Subcutaneous abdominal adipose tissue (tissue), 5 donors: ENCODE data around the gene FABP2.

ENCODE experiments used
- H3K27ac ChIP-seq: one replicate; pipeline ENCODE4 v1.7.0; 2013; ENCODE audit warnings: low read depth, mild to moderate bottlenecking, inconsistent platforms, low read length, moderate library complexity
- H3K27me3 ChIP-seq, 5 donors: one replicate each; pipeline ENCODE4 v1.7.0; 2013; ENCODE audit warnings: low read length in 5 of 5, inconsistent platforms in 1 of 5; ENCODE audit not compliant: control insufficient read depth in 5 of 5, insufficient read depth in 4 of 5
- H3K36me3 ChIP-seq, 5 donors: one replicate each; pipeline ENCODE4 v1.7.0; 2013; ENCODE audit warnings: low read length in 5 of 5; ENCODE audit not compliant: control insufficient read depth in 5 of 5, insufficient read depth in 5 of 5
- H3K4me1 ChIP-seq, 5 donors: one replicate each; pipeline ENCODE4 v1.7.0; 2013; ENCODE audit warnings: low read length in 5 of 5, mild to moderate bottlenecking in 3 of 5, moderate library complexity in 1 of 5; ENCODE audit not compliant: control insufficient read depth in 5 of 5, insufficient read depth in 5 of 5
- H3K4me3 ChIP-seq, 5 donors: one replicate each; pipeline ENCODE4 v1.7.0; 2013; ENCODE audit warnings: low read length in 5 of 5, low read depth in 1 of 5
- H3K9ac ChIP-seq, 5 donors: one replicate each; pipeline ENCODE4 v1.7.0; 2013; ENCODE audit warnings: low read length in 5 of 5, mild to moderate bottlenecking in 4 of 5, moderate library complexity in 3 of 5
- H3K9me3 ChIP-seq, 5 donors: one replicate each; pipeline ENCODE4 v1.7.0; 2013; ENCODE audit warnings: low read length in 5 of 5; ENCODE audit not compliant: control insufficient read depth in 5 of 5
- donor health status: healthy.
- donor health status: healthy.
- donor health status: healthy.
- donor health status: healthy.
- donor health status: healthy.

Gene FABP2

DNA sequence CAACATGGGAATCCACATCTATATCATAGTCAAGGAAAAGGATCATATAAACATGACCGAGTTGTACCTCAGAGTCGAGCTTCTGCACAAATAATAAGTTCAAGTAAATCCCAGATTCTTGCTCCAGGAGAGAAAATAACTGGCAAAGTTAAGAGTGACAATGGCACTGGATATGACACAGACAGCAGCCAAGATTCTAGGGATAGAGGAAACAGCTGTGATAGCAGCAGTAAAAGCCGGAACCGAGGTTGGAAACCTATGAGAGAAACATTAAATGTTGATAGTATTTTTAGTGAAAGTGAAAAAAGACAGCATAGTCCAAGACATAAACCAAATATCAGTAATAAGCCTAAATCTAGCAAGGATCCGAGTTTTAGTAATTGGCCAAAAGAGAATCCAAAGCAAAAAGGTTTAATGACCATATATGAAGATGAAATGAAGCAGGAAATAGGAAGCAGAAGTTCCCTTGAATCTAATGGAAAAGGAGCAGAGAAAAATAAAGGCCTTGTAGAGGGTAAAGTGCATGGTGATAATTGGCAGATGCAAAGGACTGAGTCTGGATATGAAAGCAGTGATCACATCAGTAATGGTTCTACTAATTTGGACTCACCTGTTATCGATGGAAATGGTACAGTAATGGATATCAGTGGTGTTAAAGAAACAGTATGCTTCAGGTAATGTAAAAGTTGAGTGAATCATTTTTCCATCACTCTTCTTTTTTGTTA is 50.4 kb downstream of the FABP2 start:
- Histone ChIP-seq H3K9ac (no peak overlapping the region), H3K9me3 (no peaks in the 10 kb centered on the region), H3K4me1 (peaks cover 0 to 6% (median 0%) of the 10 kb centered on the region in 5 donors), H3K27me3 (no peaks in the 10 kb centered on the region), H3K27ac (no peak overlapping the region), H3K4me3 (no peak overlapping the region), H3K36me3 (peaks cover 0 to 37% (median 25%) of the 10 kb centered on the region in 5 donors)

- Histone ChIP-seq H3K27ac (no peak overlapping the region), H3K4me1 (peaks cover 0 to 6% (median 0%) of the 10 kb centered on the region in 5 donors), H3K9me3 (no peaks in the 10 kb centered on the region), H3K9ac (no peak overlapping the region), H3K36me3 (peaks cover 0 to 52% (median 32%) of the 10 kb centered on the region in 5 donors), H3K4me3 (no peak overlapping the region), H3K27me3 (no peaks in the 10 kb centered on the region)
Measured at GRCh38 chr4:119268466-119268865, 53.5 kb downstream of the FABP2 start.
